ENCODE data around the gene PDLIM5.

The PDLIM5 gene

DNA sequence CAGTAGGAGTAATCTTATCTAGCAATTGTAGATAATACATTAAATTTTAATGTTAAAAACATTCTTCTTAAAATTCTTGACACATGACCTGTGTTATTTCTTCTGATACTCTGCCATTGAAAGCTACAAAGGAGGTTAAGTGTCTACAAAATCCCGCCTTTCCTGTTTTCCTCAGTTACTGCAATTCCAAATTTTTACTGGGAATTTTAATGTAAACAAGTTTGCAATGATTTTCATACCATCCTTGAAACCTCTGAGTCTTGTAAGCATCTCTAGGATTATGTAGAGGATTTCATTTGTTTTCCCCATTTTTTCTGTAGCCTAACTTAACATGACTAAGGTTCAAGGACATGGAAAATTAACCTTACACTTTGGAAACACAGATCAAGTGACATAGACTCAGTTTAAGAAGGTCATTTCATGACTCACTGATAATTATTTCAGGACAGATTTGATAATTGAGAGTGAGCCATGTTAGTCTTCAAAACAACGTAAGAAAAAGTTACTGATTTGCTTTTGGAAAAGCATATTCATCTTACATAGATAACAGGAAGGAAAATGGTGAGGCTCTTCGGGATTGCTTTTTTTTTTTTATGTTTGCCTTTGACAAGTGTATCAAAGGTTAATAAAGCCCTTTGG lies 39.6 kb upstream of the PDLIM5 start:
- no peak overlapping the region for H3K9ac ChIP-seq (ENCODE audit: low read depth, low read length)
- H3K9me3 ChIP-seq (ENCODE audit: insufficient read depth, low read depth, low read length) = 0 out of 2 replicates have a peak, but pooled peaks cover 2% of the 10 kb centered on the region
- H3K36me3 ChIP-seq (ENCODE audit: insufficient read depth, low read length) = no peaks in the 10 kb centered on the region
- no peak overlapping the region for H3K4me3 ChIP-seq (ENCODE audit: low read length)
- no peaks in the 10 kb centered on the region for H3K27me3 ChIP-seq (ENCODE audit: insufficient read depth, low read length)
- H3K4me1 ChIP-seq (ENCODE audit: insufficient read depth, low read length) = peaks cover 21% of the 10 kb centered on the region
- H3K27ac ChIP-seq (ENCODE audit: low read depth, low read length) = no peak overlapping the region
- WGBS = 89% methylated on average over 3 of the region's 3 CpGs

DNA sequence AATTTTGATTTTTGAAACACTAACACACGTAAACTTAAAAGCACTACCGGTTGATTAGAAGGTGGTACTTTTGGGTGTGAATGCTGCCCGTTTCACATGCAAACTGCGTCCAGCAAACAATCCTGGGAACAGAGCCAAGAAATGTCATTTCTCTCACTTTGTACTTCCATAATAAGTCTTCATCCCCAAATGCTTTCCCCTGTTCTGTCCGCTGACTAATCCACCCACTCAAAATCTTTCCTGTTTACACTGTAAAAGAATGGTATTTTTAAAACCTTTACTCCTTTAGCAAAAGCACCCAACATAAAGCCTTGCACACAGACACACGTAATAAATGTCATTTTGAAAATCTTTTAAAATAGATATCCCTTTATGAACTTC lies 39.1 kb upstream of the PDLIM5 start:
- Histone ChIP-seq H3K9me3 (ENCODE audit: insufficient read depth, low read depth, low read length) (0 out of 2 replicates have a peak, but pooled peaks cover 4% of the 10 kb centered on the region), H3K4me3 (ENCODE audit: low read length) (no peak overlapping the region), H3K27ac (ENCODE audit: low read depth, low read length) (no peak overlapping the region), H3K9ac (ENCODE audit: low read depth, low read length) (no peak overlapping the region), H3K27me3 (ENCODE audit: insufficient read depth, low read length) (no peaks in the 10 kb centered on the region), H3K4me1 (ENCODE audit: insufficient read depth, low read length) (peaks cover 21% of the 10 kb centered on the region), H3K36me3 (ENCODE audit: insufficient read depth, low read length) (no peaks in the 10 kb centered on the region)
- 73% methylated on average over 6 of the region's 6 CpGs for WGBS

DNA sequence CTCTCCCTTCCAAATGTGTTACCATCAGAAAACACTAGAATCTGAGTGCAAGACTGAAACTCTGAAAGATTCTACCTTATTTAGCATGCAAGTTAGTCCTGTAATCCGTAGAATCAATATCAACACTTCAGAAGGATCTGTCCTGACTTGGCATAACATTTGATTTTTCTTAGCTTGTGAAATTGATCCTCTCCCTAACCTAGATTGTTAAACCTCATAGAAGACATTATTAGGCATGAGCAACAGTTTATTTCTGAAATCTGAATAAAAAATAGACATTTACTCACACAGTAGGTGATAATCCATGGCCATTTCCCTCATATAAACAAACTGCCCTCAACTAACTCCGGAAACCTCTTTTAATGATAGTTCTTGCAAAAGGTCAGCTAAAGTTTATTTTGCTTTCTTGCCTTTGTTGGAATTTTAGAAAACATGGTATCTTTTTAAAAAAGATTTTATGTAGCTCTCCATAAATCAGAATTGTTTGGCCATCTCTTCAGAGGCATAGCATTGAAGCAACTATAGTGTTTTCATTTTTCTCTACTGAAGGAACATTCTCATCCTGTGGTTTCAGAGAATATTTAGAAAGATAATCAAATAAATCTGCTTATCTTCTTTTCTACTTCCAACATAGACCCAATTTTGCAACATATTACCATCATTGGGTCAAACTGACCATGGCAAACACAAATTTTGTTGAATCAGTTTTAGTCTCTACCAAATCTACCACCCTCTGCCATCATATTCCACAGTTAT lies 38.5 kb upstream of the PDLIM5 start:
- H3K4me1 ChIP-seq (ENCODE audit: insufficient read depth, low read length) = peaks cover 21% of the 10 kb centered on the region
- WGBS = 87% methylated on average over 2 of the region's 2 CpGs
- H3K27ac ChIP-seq (ENCODE audit: low read depth, low read length) = no peak overlapping the region
- no peak overlapping the region for H3K4me3 ChIP-seq (ENCODE audit: low read length)
- H3K9me3 ChIP-seq (ENCODE audit: insufficient read depth, low read depth, low read length) = 0 out of 2 replicates have a peak, but pooled peaks cover 4% of the 10 kb centered on the region
- no peak overlapping the region for H3K9ac ChIP-seq (ENCODE audit: low read depth, low read length)
- H3K27me3 ChIP-seq (ENCODE audit: insufficient read depth, low read length) = no peaks in the 10 kb centered on the region
- H3K36me3 ChIP-seq (ENCODE audit: insufficient read depth, low read length) = no peaks in the 10 kb centered on the region

DNA sequence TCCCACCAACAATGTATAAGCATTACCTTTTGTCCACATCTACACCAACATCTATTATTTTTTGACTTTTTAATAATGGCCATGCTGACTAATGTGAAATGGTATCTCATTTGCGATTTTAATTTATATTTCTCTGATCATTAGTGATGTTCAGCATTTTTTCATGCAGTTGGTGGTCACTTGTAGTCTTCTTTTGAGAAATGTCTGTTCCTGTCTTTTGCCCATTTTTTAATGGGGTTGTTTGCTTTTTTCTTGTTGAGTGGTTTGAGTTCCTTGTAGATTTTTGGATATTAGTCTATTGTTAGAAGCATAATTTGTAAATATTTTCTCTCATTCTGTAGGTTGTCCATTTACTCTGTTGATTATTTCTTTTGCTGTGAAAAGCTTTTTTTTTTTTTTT lies 36.8 kb upstream of the PDLIM5 start:
- Histone ChIP-seq H3K36me3 (ENCODE audit: insufficient read depth, low read length) (no peaks in the 10 kb centered on the region), H3K27ac (ENCODE audit: low read depth, low read length) (no peak overlapping the region), H3K9me3 (ENCODE audit: insufficient read depth, low read depth, low read length) (0 out of 2 replicates have a peak, but pooled peaks cover 4% of the 10 kb centered on the region), H3K4me3 (ENCODE audit: low read length) (no peak overlapping the region), H3K27me3 (ENCODE audit: insufficient read depth, low read length) (no peaks in the 10 kb centered on the region), H3K4me1 (ENCODE audit: insufficient read depth, low read length) (peaks cover 25% of the 10 kb centered on the region), H3K9ac (ENCODE audit: low read depth, low read length) (no peak overlapping the region)
- 95% methylated on average over 1 of the region's 1 CpG for WGBS

- Histone ChIP-seq H3K4me3 (ENCODE audit: low read length) (no peak overlapping the region), H3K27ac (ENCODE audit: low read depth, low read length) (no peak overlapping the region), H3K4me1 (ENCODE audit: insufficient read depth, low read length) (peaks cover 30% of the 10 kb centered on the region), H3K27me3 (ENCODE audit: insufficient read depth, low read length) (no peaks in the 10 kb centered on the region), H3K9me3 (ENCODE audit: insufficient read depth, low read depth, low read length) (0 out of 2 replicates have a peak, but pooled peaks cover 4% of the 10 kb centered on the region), H3K36me3 (ENCODE audit: insufficient read depth, low read length) (no peaks in the 10 kb centered on the region), H3K9ac (ENCODE audit: low read depth, low read length) (no peak overlapping the region)
- 94% methylated on average over 2 of the region's 3 CpGs for WGBS
These were observed 36.3 kb upstream of the PDLIM5 start for GRCh38 chr4:94415448-94415847.

DNA sequence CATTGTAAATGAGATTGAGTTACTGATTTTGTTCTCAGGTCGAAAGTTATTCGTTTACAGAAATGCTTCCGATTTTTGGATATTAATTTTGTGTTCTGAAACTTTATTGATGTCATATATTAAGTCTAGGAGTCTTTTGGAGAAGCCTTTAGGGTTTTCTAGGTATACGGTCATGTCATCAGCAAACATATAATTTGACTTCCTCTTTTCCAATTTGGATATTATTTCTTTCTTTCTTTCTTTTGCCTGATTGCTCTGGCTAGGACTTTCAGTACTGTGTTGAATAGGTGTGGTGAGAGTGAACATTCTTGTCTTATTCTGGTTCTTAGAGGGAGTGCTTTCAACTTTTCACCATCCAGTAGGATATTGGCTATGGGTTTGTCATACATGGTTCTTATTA lies 35.4 kb upstream of the PDLIM5 start:
- 0 out of 2 replicates have a peak, but pooled peaks cover 4% of the 10 kb centered on the region for H3K9me3 ChIP-seq (ENCODE audit: insufficient read depth, low read depth, low read length)
- no peak overlapping the region for H3K4me3 ChIP-seq (ENCODE audit: low read length)
- peaks cover 30% of the 10 kb centered on the region for H3K4me1 ChIP-seq (ENCODE audit: insufficient read depth, low read length)
- no peak overlapping the region for H3K27ac ChIP-seq (ENCODE audit: low read depth, low read length)
- H3K9ac ChIP-seq (ENCODE audit: low read depth, low read length) = no peak overlapping the region
- no peaks in the 10 kb centered on the region for H3K27me3 ChIP-seq (ENCODE audit: insufficient read depth, low read length)
- 94% methylated on average over 4 of the region's 4 CpGs for WGBS
- no peaks in the 10 kb centered on the region for H3K36me3 ChIP-seq (ENCODE audit: insufficient read depth, low read length)

DNA sequence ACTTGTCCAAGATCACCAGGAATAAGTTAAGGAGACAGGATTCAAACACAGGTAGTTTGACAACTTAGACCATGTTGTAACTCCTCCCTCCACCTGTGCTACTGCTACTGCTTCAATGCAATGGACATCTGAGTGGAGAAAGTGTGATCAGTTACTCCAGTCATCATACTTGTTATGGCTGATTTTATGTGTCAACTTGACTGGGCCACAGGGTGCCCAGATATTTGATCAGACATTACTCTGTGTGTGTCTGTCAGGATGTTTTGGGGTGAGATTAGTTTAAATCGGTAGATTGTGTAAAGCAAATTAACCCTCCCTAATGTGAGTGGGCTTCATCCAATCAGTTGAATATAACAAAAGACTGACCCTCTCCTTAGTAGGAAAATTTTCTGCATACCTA lies 34.8 kb upstream of the PDLIM5 start:
- Histone ChIP-seq H3K4me1 (ENCODE audit: insufficient read depth, low read length) (peaks cover 30% of the 10 kb centered on the region), H3K27ac (ENCODE audit: low read depth, low read length) (no peak overlapping the region), H3K27me3 (ENCODE audit: insufficient read depth, low read length) (no peaks in the 10 kb centered on the region), H3K36me3 (ENCODE audit: insufficient read depth, low read length) (no peaks in the 10 kb centered on the region), H3K9ac (ENCODE audit: low read depth, low read length) (no peak overlapping the region), H3K4me3 (ENCODE audit: low read length) (no peak overlapping the region), H3K9me3 (ENCODE audit: insufficient read depth, low read depth, low read length) (0 out of 2 replicates have a peak, but pooled peaks cover 4% of the 10 kb centered on the region)
- no CpG with 5 or more reads among the region's 1 CpG for WGBS

GRCh38 chr4:94419549-94419948 lies 32.2 kb upstream of the PDLIM5 start:
- no peaks in the 10 kb centered on the region for H3K36me3 ChIP-seq (ENCODE audit: insufficient read depth, low read length)
- no peak overlapping the region; the same call in 1 of the 2 replicates for H3K27ac ChIP-seq (ENCODE audit: low read depth, low read length)
- H3K9me3 ChIP-seq (ENCODE audit: insufficient read depth, low read depth, low read length) = 0 out of 2 replicates have a peak, but pooled peaks cover 4% of the 10 kb centered on the region
- peaks cover 19% of the 10 kb centered on the region for H3K4me1 ChIP-seq (ENCODE audit: insufficient read depth, low read length)
- no peak overlapping the region for H3K9ac ChIP-seq (ENCODE audit: low read depth, low read length)
- no peaks in the 10 kb centered on the region for H3K27me3 ChIP-seq (ENCODE audit: insufficient read depth, low read length)
- H3K4me3 ChIP-seq (ENCODE audit: low read length) = no peak overlapping the region

GRCh38 chr4:94419956-94420355 lies 31.8 kb upstream of the PDLIM5 start:
- WGBS = 79% methylated on average over 3 of the region's 3 CpGs
- Histone ChIP-seq H3K4me3 (ENCODE audit: low read length) (no peak overlapping the region), H3K9me3 (ENCODE audit: insufficient read depth, low read depth, low read length) (0 out of 2 replicates have a peak, but pooled peaks cover 4% of the 10 kb centered on the region), H3K27ac (ENCODE audit: low read depth, low read length) (no peak overlapping the region; the same call in 1 of the 2 replicates), H3K27me3 (ENCODE audit: insufficient read depth, low read length) (no peaks in the 10 kb centered on the region), H3K9ac (ENCODE audit: low read depth, low read length) (no peak overlapping the region), H3K36me3 (ENCODE audit: insufficient read depth, low read length) (no peaks in the 10 kb centered on the region), H3K4me1 (ENCODE audit: insufficient read depth, low read length) (peaks cover 19% of the 10 kb centered on the region)

GRCh38 chr4:94420356-94420755 lies 31.4 kb upstream of the PDLIM5 start:
- Histone ChIP-seq H3K4me1 (ENCODE audit: insufficient read depth, low read length) (peaks cover 19% of the 10 kb centered on the region), H3K4me3 (ENCODE audit: low read length) (no peak overlapping the region), H3K27me3 (ENCODE audit: insufficient read depth, low read length) (no peaks in the 10 kb centered on the region), H3K9me3 (ENCODE audit: insufficient read depth, low read depth, low read length) (0 out of 2 replicates have a peak, but pooled peaks cover 6% of the 10 kb centered on the region), H3K9ac (ENCODE audit: low read depth, low read length) (no peak overlapping the region), H3K27ac (ENCODE audit: low read depth, low read length) (no peak overlapping the region), H3K36me3 (ENCODE audit: insufficient read depth, low read length) (no peaks in the 10 kb centered on the region)
- WGBS = 95% methylated on average over 2 of the region's 2 CpGs

GRCh38 chr4:94426783-94427182 lies 25.0 kb upstream of the PDLIM5 start:
- Histone ChIP-seq H3K9ac (ENCODE audit: low read depth, low read length) (no peak overlapping the region), H3K9me3 (ENCODE audit: insufficient read depth, low read depth, low read length) (peaks cover 27% of the 10 kb centered on the region), H3K27me3 (ENCODE audit: insufficient read depth, low read length) (no peaks in the 10 kb centered on the region), H3K36me3 (ENCODE audit: insufficient read depth, low read length) (no peaks in the 10 kb centered on the region), H3K4me1 (ENCODE audit: insufficient read depth, low read length) (no peaks in the 10 kb centered on the region), H3K27ac (ENCODE audit: low read depth, low read length) (no peak overlapping the region), H3K4me3 (ENCODE audit: low read length) (no peak overlapping the region)
- WGBS = 73% methylated on average over 1 of the region's 1 CpG

All from HUES64 (cell line).